Activated CD8-positive, alpha-beta memory T cell treated with anti-CD3 and anti-CD28 coated beads for 24 hours (primary cell): ENCODE measurements around the gene LASP1.
A peak's percentile ranks its signal among the peaks of the same experiment; 100 is the strongest.
"Not testable (repeated sequence)": the region's sequence is repeated elsewhere in the genome, so short reads cannot be mapped to it uniquely, and the experiment has no call there.

Experiments used
- DNase-seq: peaks from one replicate; pipeline ENCODE4 v3.0.0-alpha.2; 2020

The LASP1 gene

GRCh38 chr17:38940404-38940803 is 70.5 kb downstream of the LASP1 start:
- no peak for DNase-seq

DNA sequence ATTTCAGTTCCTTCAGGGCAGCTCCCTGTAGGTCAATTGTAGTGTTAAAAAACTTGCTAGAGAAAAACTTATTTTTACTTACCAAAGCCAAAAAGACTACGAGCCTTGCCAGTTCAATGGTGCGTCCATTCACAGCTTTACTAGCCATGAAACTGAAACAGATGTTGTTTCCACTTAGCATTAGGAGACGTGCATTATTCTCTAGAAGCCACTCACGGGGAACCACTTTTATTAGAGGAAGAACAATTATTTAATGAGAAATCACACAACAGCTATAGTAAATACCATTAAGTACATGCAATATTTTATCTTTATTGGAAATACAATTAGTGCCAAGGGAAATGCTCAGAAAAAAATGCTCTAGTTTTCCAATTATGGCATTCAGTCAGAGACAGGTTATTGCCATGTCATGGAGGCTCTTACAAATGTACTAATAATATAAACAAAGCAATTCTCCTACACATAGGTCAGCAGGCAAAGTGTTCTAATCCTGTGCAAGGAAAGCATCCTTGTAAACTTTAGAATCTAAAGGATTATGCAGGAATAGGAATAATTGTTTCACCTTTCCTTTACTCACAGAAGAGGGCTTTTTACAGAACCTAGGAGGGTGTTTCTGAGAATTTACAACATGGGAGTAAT is 73.0 kb downstream of the LASP1 start:
- no peak for DNase-seq

DNA sequence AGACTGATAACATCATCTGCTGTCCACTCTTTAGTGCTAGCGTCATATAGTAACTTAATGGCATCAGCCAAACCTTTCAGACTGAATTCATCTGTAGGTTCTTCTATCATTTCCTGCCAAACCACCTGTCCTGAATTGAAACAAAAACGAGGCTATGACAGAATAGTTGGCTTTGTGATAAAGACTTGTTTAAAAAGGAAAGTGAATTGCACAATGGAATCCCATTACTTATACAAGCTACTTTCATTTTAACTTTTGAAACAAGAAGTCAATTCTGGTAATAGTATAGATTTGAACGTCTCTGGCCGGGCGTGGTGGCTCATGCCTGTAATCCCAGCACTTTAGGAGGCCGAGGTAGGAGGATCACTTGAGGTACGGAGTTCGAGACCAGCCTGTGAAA is 73.7 kb downstream of the LASP1 start:
- no peak for DNase-seq

DNA sequence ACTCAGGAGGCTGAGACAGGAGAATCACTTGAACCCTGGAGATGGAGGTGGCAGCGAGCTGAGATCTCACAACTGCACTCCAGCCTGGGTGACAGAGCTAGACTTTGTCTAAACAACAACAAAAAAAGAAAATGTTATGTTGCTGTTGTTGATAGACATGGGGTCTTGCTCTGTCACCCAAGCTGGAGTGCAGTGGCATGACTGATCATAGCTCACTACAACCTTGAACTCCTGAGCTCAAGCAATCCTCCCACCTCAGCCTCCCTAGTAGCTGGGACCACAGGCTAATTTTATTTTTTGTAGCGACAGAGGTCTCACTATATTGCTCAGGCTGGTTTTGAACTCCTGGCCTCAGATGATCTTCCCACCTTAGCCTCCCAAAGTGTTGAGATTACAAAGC is 77.3 kb downstream of the LASP1 start:
- DNase-seq = no peak

DNA sequence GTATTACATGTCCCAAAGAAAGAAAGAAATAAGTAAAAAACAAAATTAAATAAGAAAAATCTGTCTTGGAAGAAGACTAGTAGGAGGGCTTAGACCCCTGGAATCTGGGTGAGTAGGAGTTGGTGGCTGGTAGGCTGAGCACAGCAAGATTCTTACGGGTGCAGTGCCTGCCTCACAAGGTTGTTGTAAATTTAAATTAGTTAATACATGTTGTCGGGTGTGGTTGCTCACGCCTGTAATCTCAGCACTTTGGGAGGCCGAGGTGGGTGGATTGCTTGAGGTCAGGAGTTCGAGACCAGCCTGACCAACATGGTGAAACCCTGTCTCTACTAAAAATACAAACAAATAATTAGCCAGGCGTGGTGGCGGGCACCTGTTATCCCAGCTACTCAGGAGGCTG is 83.9 kb downstream of the LASP1 start:
- DNase-seq = not testable (repeated sequence)

- no peak for DNase-seq
Observed at GRCh38 chr17:38958326-38958725, 88.5 kb downstream of the LASP1 start.

DNA sequence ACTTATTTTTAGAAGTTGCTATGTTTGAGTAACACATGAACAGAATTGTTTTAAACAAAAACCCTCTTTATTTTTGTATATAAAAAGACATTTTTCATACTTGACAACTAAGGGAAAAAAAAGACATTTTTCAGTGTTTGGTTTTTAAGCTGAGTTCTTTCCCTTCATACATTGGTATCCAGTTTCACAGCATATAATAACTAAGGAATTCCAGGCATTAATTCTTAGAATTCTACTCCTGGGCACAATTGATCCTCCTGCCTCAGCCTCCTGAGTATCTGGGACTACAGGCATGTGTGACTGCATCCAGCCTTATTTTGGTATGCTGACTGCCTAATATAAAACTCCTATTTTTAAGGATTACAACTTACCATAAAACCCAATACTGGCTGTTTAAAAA is 88.9 kb downstream of the LASP1 start:
- no peak for DNase-seq

DNA sequence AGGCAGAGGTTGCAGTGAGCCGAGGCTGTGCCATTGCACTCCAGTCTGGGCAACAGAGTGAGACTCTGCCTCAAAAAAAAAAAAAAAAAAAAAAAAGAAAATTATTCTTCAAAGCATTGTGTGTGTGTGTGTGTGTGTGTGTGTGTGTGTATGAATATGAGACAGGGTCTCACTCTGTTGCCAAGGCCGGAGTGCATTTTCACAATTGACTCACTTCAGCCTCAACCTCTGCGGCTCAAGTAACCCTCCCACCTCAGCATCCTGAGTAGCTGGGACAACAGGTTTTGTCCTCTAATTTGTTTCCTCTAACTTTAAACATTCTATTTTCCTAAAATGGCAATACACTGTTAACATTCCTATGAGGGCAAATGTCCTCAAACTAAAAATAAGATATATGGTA is 89.7 kb downstream of the LASP1 start:
- no peak for DNase-seq

GRCh38 chr17:38960402-38960801 is 90.5 kb downstream of the LASP1 start:
- DNase-seq = no peak

DNA sequence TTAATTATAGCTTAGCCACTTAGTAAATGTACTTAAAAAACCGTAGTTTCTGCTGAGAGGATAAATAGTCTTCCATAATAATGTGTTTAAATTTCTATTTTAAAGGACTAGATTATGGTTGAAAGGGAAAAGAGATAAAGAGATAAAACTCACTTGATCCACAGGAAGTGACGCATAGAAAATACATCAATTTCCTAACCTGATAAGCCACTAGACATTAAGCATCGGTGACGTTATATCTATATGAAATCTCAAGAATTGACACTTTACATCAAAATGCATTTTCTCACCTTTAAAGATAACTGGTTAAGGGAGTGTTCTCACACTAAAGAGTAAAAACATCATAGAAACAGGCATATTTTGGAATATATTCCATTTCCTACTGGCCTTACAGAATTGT is 91.6 kb downstream of the LASP1 start:
- DNase-seq = no peak

- peak; percentile 88 for DNase-seq
Observed at GRCh38 chr17:38967290-38967738, 97.5 kb downstream of the LASP1 start, which contains the start of gene FBXO47. TSS of gene FBXO47 (minus strand) at chr17:38967403. CDS start at chr17:38963025, 4,378 bp downstream.

DNA sequence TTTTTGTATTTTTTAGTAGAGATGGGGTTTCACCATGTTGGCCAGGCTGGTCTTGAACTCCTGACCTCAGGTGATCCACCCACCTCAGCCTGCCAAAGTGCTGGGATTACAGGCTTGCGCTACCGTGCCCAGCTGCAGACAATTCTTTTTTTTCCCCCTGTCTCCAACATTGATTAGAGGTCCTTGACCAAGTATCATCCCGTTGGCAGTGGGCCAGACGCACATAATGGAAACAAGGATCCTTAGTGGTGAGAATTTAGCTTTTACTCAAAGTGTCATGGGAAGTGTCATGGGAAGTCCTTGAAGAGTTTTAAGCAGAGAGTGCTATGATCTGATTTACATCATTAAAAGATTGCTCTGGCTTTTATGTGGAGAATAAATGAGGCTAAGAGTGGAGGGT is 99.4 kb downstream of the LASP1 start:
- DNase-seq = no peak

DNA sequence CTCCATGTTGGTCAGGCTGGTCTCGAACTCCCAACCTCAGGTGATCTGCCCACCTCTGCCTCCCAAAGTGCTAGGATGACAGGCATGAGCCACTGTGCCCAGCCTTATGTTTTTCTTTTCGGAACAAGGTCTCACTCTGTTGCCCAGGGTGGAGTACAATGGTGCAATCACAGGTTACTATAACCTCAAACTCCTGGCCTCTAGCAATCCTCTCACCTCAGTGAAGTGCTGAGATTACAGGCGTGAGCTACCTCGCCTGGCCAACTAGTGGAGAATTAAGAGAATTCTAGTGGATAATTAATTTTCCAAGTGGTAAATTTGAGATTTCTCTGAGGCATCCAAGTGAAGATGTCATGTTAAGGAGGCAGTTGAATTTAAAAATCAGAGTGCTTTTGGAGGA is 100.3 kb downstream of the LASP1 start:
- no peak for DNase-seq

DNA sequence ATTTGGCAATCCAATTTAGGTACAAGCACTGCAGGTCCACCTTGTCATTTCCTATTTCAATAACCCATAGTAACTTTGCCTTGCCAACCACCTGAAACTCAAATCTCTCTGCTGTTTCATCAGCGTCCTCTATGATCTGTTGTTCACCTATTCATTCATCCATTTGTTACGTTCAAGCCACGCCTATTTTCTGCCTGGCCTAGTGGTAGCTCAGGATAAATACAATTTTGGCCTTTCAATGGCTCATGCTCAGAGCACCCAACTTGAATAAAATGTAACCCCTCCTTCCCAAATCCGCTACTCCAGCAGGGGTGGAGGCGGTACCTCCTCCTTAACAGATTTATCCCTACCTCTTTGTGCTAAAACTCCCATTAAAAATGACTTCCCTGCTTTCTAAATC is 100.9 kb downstream of the LASP1 start:
- no peak for DNase-seq
